ENCODE measurements around the gene PTRH2. TPM values are rescaled to one million over a fixed set of nuclear protein-coding genes. Genes with fewer than 3 reads are reported as not detected.
"Not testable (repeated sequence)": the region's sequence is repeated elsewhere in the genome, so short reads cannot be mapped to it uniquely, and the experiment has no call there.

Gene PTRH2
- total RNA-seq: 18.0 to 24.1 TPM (median 20.9 TPM) in 3 replicates
- long read RNA-seq, transcript PTRH2-201 (2 exons, 901 nt): major isoform, 18 of 22 reads
- long read RNA-seq, partial matches to known transcripts: 0 of 22 reads
- long read RNA-seq, other reads (novel, unspliced or antisense): 2 of 22 reads

DNA sequence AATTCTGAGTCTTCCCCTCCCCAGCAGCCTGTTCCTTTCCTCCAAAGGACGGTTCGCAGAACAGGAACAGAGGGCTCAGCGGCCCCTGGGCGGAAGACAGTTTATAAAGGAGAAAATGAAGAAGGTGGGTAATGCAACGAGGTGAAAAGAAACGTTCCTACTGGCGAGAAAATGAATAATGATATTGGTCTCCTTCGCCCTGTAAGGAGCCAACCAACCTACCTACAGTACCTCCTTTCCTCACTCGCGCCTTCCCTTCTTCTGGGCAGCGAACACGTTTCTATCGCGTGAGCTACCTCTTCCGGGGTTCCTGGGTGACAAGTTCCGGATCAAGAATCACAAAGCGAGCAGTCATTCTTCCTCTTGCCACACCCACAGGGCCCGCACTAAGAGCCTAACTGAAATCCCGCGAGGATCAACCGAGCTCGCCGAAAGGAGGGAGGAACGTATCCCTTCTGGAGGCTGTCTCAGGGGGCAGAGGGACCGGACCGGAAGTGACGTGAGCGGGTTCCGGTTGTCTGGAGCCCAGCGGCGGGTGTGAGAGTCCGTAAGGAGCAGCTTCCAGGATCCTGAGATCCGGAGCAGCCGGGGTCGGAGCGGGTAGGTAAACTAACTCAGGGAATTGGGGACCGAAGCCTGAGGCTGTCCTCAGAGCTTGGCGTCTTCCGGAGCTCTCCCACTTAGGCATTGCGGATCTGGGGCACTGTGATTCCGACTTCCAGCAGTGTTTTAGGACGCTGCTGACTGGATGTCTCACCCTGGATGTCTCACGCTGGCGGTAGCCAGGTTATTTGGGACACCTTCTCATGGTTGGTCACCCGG is at the start of gene PTRH2, which contains the start of gene VMP1:
PTRH2 (minus strand) TSS at position 282 of the 822 bp plus-strand sequence. CDS start 9,452 bp downstream, outside the sequence.
VMP1 (plus strand) TSS at position 506 of the 822 bp plus-strand sequence. CDS start 23,793 bp downstream, outside the sequence.
- Mint-ChIP-seq H3K4me3 (ENCODE audit: unreplicated experiment) (peak within 1 kb of the TSS; percentile 98), H3K9me3 (ENCODE audit: low read depth) (no peaks in the 10 kb centered on the region), H3K27ac (ENCODE audit: unreplicated experiment) (peak within 1 kb of the TSS; percentile 99), H3K4me1 (ENCODE audit: low read depth) (peaks cover 48% of the 10 kb centered on the region), H3K27me3 (ENCODE audit: low read depth) (no peaks in the 10 kb centered on the region), H3K36me3 (ENCODE audit: low read depth) (no peaks in the 10 kb centered on the region)
- TF ChIP-seq CTCF (IDR thresholded peaks at IDR 0.05): no peak
- DNase-seq (ENCODE audit: low spot score): peak; percentile 99

DNA sequence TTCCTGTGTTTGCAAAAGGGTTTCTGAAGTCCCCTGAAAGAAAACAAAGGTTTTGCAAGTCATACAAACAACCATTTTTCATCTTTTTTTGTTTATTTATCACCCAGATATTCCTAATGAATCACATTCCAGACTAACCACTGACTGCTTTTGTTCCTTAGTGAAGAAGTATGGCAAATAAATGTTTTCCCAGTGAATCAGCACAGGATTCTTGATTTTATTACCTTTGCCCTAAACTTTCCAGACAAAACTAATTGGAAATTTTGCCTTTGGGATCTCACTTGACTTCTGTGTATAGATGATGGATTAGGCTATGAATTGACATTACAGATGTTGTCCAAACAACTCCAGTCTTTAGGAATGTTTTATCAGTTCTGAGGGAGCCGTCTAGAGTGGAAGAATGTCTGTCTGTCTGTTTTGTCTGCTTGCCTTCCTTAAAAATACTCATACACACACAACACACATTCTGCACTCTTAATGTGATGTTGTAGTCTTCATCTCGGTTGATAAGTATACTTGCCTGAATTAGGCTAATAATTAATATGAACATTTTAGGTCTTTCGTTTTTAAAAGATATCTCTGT is 49.1 kb upstream of the PTRH2 start:
- H3K4me3 Mint-ChIP-seq (ENCODE audit: unreplicated experiment): no peak overlapping the region
- H3K27me3 Mint-ChIP-seq (ENCODE audit: low read depth): no peaks in the 10 kb centered on the region
- H3K27ac Mint-ChIP-seq (ENCODE audit: unreplicated experiment): peak overlapping the region; percentile 89
- H3K4me1 Mint-ChIP-seq (ENCODE audit: low read depth): peaks cover 80% of the 10 kb centered on the region
- no peak for TF ChIP-seq CTCF (IDR thresholded peaks at IDR 0.05)
- no peak for DNase-seq (ENCODE audit: low spot score)
- peaks cover 12% of the 10 kb centered on the region for H3K36me3 Mint-ChIP-seq (ENCODE audit: low read depth)
- peaks cover 7% of the 10 kb centered on the region for H3K9me3 Mint-ChIP-seq (ENCODE audit: low read depth)

GRCh38 chr17:59755069-59755468 is 47.8 kb upstream of the PTRH2 start:
- Mint-ChIP-seq H3K4me1 (ENCODE audit: low read depth) (peaks cover 76% of the 10 kb centered on the region), H3K27ac (ENCODE audit: unreplicated experiment) (peak overlapping the region; percentile 89), H3K4me3 (ENCODE audit: unreplicated experiment) (peak overlapping the region; percentile 43)
- not testable (repeated sequence) for H3K27me3 Mint-ChIP-seq (ENCODE audit: low read depth); H3K9me3 Mint-ChIP-seq (ENCODE audit: low read depth); H3K36me3 Mint-ChIP-seq (ENCODE audit: low read depth); DNase-seq (ENCODE audit: low spot score)

- TF ChIP-seq CTCF (IDR thresholded peaks at IDR 0.05): no peak
- no peak for DNase-seq (ENCODE audit: low spot score)
- peaks cover 3% of the 10 kb centered on the region for H3K9me3 Mint-ChIP-seq (ENCODE audit: low read depth)
- H3K4me1 Mint-ChIP-seq (ENCODE audit: low read depth): peaks cover 72% of the 10 kb centered on the region
- H3K36me3 Mint-ChIP-seq (ENCODE audit: low read depth): peaks cover 5% of the 10 kb centered on the region
- H3K27ac Mint-ChIP-seq (ENCODE audit: unreplicated experiment): peak overlapping the region; percentile 89
- no peaks in the 10 kb centered on the region for H3K27me3 Mint-ChIP-seq (ENCODE audit: low read depth)
- H3K4me3 Mint-ChIP-seq (ENCODE audit: unreplicated experiment): peak overlapping the region; percentile 43
Observed at GRCh38 chr17:59754552-59754951, 47.3 kb upstream of the PTRH2 start.

DNA sequence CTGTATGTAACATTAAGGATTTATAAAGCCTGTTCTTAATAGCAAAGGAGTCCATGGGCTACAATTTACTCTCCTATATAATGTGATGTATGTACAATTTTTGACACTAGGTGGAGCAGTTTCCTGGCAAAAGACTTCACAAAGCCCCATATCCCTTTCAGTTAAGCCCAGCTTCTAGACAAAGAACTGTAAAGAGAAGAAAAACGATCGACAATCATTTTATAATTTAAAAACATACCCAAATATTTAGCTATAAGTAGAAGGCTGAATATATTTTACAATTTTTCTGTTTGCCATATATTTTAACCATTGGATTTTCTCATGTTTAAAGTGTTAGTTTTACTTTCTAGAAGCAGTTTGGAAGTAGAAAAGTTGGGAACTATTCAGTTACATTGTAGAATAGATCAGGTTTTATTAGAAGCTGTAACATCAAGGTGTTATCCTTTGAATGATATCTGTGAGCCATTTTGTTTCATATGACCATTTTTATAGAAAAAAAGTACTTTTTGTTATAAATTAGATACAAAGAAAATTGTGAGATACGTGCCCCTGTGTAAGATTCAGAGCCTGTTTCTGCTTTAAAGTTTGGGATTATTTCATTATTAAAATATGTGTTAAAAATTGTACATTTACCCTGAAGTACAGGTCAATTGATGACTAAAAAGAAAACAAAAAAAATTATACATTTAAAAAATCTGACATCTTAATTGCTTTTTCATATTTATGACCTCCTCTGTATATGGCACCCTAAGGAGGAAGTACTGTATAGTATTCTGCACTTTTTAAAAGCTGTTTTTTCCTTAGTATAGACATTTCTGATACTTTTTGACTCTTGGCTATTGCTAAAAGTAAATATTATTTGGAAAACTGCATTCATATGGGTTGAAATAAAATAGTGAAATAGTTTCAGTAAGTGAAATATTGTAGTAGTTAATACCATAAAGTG is 46.6 kb upstream of the PTRH2 start:
- no peaks in the 10 kb centered on the region for H3K27me3 Mint-ChIP-seq (ENCODE audit: low read depth)
- H3K9me3 Mint-ChIP-seq (ENCODE audit: low read depth): no peaks in the 10 kb centered on the region
- H3K27ac Mint-ChIP-seq (ENCODE audit: unreplicated experiment): peak overlapping the region; percentile 89
- peaks cover 1% of the 10 kb centered on the region for H3K36me3 Mint-ChIP-seq (ENCODE audit: low read depth)
- peaks cover 69% of the 10 kb centered on the region for H3K4me1 Mint-ChIP-seq (ENCODE audit: low read depth)
- no peak for DNase-seq (ENCODE audit: low spot score)
- TF ChIP-seq CTCF (IDR thresholded peaks at IDR 0.05): peak; percentile 92
- H3K4me3 Mint-ChIP-seq (ENCODE audit: unreplicated experiment): peak overlapping the region; percentile 43
